ENCODE results near the gene ROGDI. TPM values are rescaled to one million over a fixed set of nuclear protein-coding genes. Genes with fewer than 3 reads are reported as not detected.

ROGDI gene, protein sequence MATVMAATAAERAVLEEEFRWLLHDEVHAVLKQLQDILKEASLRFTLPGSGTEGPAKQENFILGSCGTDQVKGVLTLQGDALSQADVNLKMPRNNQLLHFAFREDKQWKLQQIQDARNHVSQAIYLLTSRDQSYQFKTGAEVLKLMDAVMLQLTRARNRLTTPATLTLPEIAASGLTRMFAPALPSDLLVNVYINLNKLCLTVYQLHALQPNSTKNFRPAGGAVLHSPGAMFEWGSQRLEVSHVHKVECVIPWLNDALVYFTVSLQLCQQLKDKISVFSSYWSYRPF
- 7.0 and 7.3 TPM in 2 replicates for total RNA-seq

- intact Hi-C loops (cut with micrococcal nuclease), result loop anchor here (1.0 kb wide), 5 partner anchors 35 to 186 kb away; partner anchors contain the start of genes ANKS3, DNAAF8, GLYR1 and SEC14L5
Observed at GRCh38 chr16:4801962-4802658, at the start of gene ROGDI. TSS of gene ROGDI (minus strand) at chr16:4802633. CDS start at chr16:4802571, 62 bp downstream.

DNA sequence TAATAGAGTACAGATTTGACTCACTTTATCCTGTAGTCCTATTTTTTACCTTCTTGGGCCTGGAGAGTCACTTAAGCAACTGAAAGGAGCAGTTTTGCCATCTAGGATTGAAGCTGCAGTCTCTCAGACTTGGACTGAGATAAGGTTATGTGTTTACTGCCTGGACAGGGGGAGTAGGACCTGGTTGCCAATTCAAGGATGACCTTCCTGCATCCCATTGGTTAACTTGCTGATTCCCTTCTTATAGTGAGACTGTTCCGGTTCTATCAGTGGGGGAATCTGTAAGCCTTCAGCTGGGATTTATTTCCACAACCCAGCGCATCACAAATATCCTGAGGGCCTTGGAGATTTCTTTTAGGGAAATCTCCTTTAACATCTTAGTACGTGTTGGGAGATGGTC is 47.8 kb upstream of the ROGDI start:
- intact Hi-C loops (cut with micrococcal nuclease), result no loop called here

DNA sequence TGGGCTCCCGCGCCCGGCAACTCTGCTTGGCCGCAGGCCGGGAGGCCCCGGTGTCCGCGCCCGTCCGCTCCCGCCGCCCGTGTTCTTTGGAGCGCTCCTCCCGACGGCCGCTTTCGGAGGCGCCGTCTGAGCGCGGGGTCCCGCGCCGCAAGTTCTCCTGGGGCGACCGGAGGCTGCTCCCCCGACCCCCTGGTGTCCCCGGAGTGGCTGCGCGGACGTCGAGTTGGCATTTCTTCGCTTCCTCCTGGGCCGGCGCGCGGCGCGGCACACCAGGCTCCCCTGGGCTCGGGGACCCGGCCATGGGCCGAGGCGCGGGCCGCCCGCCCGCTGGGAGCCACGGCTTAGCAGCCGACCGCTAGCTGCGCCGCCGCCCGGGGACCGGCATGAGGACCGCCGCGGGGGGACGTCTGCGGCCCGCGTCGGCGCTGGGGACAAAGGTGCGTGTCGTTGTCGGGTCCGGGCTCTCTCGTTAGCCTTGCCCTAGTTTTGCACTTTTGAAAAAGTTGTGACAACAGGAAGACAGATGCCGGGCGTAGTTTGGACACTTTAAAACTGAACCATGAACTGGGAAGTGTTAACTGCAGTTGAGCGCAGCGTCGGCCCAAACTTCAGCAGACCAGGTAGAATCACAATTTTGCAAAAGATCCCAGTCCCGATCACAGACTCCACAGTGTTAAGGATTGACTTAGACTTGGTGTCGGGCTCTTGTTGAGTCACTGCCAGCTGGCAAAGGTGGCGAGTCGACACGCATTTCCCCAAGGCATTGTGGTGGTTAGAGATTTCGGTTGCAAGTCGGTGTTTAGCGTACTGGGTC is 45.5 kb upstream of the ROGDI start:
- intact Hi-C loops (cut with micrococcal nuclease), result loop anchor here (1.0 to 5.0 kb wide), 7 partner anchors 46 to 249 kb away; partner anchors contain the start of genes ALG1, ANKS3, DNAAF8 and EEF2KMT

DNA sequence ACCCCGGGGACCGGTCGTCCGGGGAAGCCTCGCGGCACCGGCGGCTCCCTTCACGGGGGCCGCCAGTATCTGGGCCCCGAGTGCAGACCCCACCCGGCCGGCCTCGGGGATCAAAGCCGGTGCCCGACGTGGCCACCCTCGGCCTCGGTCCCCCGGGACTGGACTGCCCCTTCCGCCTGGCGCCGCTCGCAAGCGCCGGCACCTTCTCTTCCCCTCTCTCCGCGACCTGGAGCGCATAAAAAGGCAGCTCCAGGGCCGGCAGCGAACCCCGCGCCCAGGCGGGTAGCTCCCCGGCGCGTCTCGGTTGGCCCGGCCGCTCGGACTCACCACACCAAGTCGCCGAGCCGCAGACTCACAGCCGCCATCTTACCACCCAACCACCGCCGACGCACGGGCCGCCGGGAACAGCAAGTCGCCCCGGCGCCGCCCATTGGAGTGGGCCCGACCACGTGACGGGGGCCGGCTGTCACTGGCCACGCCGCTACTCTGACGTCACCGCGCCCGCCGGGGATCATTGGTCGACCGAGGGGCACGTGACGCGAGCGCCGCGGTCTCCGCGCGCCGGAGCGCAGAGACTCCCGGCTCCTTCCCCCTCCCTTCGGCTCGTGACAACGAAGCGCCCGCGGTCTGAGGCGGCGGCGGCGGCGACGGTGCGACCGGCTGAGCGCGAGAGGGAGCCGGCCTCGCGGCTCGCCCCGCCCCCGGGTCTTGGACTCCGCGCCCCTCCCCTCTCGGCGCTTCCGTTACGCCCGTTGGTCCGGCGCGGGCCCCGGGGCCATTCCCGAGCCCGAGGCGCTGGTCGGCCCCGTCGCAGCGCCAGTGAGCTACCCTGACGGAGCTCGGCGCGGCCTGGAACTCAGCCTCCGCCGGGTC is 44.7 kb upstream of the ROGDI start, which contains the start of the genes GLYR1 and UBN1:
Gene GLYR1, minus strand, starts transcription at position 388 of the 873 bp plus-strand sequence. Its CDS starts 23 bp downstream, at position 365.
Gene UBN1, plus strand, starts transcription at position 581 of the 873 bp plus-strand sequence. CDS start 5,437 bp downstream, outside the sequence.
- intact Hi-C loops (cut with micrococcal nuclease), result loop anchor here (1.0 to 5.0 kb wide), 7 partner anchors 45 to 250 kb away; partner anchors contain the start of genes ALG1, ANKS3, DNAAF8 and EEF2KMT

DNA sequence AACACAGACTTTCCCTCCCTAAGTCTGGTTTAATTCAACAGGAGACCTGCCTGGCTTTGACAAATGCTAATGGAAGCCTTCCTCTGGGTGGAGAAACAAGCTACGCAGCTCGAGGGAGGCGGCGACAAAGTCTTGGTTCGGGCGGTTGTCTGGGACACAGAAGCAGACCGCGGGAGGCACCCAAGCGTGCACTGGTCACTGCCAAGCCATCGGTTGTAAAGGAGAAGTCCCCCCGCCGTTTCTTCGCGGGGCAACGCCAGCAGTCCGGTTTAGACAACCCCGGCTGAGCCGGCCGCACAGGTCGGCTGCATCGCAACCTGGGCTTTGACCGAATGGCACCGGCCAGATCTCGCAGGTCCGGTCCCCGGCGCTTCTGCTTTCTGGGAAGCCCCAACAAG is 44.1 kb upstream of the ROGDI start:
- intact Hi-C loops (cut with micrococcal nuclease), result loop anchor here (2.0 to 5.0 kb wide), 4 partner anchors 110 to 251 kb away; partner anchors contain the start of genes ALG1, EEF2KMT and NAGPA

- intact Hi-C loops (cut with micrococcal nuclease), result no loop called here
Observed at GRCh38 chr16:4840984-4841383, 38.6 kb upstream of the ROGDI start.

DNA sequence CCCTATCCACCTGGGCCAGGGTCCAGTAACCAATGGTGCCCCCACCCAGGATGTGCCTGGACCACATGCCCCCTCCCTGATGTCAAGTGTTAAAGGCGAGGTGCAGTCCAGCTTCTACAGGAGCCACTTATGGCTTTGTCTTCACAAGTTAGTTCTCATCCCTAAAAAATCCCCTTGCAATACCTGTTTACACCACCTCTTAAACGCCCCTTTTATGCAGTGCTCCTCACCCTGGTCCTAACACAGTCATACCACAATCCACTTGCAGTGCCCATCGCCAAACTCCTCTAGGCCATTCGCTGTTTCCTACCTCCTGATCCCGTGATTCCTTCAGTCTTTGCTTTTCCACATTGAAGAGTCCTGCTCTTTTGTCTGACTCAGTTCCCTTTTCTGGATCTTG is 37.5 kb upstream of the ROGDI start:
- intact Hi-C loops (cut with micrococcal nuclease), result no loop called here

- intact Hi-C loops (cut with micrococcal nuclease), result no loop called here
Observed at GRCh38 chr16:4837733-4838501, 35.5 kb upstream of the ROGDI start.

DNA sequence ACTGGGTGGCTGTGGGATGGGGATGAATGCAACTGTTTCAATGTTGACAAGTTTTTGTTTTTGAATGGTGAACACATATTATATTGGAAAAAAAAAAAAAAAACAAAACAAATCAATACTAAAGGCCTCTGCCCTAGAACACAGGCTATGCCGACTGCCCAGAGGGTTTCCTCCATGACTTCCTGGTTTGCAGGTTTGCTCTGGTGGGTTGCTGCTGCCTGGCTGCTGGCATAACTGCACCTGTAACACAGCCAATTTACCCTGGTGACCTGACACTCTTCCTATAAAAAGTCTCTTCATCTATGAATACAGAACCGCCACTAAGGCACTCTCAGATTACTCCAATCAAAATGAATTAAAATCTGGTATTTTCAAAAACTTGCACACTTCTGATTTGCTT is 34.3 kb upstream of the ROGDI start:
- intact Hi-C loops (cut with micrococcal nuclease), result no loop called here

DNA sequence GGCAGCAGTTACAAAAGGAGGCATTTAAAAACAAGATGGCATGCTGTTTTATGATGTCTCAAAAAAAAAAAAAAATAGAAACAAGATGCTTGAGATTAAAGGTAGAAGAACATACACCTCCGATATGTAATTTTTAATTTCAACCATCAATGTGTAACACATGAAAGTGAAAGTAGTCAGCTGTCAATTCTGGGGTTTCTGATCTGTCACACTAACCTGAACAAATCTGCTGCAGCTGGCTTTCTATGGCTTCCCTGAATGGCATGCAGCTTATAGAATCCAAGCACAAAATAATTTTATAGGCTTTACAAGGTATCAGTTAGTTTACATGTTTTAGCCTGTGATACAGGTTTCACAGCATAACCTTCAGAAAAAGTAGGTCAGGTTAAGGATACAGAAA is 31.2 kb upstream of the ROGDI start:
- intact Hi-C loops (cut with micrococcal nuclease), result no loop called here

- intact Hi-C loops (cut with micrococcal nuclease), result no loop called here
Observed at GRCh38 chr16:4832698-4833343, 30.4 kb upstream of the ROGDI start.

- intact Hi-C loops (cut with micrococcal nuclease), result no loop called here
Observed at GRCh38 chr16:4831616-4832015, 29.2 kb upstream of the ROGDI start.

- intact Hi-C loops (cut with micrococcal nuclease), result no loop called here
Observed at GRCh38 chr16:4830408-4830807, 28.0 kb upstream of the ROGDI start.

- intact Hi-C loops (cut with micrococcal nuclease), result no loop called here
Observed at GRCh38 chr16:4828567-4829321, 26.3 kb upstream of the ROGDI start.

DNA sequence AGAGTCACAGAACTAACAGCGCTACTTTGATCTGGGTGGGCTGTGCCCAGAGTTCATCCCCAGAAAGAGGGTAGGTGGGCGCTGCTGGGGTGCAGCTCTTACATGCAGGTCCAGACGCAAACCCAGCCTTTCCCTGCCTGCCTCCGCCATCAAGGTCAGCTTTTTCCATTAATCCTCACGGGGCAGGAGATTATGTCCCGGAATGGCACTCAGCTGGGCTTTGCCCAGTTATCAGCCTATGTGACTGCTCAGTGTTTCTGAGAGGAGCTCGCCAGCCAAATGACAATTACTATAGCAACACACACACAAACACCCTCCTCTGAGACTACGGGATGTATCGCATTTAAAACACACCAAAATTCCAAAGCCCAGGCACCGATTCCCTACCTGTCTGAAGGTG is 24.5 kb upstream of the ROGDI start:
- intact Hi-C loops (cut with micrococcal nuclease), result no loop called here

DNA sequence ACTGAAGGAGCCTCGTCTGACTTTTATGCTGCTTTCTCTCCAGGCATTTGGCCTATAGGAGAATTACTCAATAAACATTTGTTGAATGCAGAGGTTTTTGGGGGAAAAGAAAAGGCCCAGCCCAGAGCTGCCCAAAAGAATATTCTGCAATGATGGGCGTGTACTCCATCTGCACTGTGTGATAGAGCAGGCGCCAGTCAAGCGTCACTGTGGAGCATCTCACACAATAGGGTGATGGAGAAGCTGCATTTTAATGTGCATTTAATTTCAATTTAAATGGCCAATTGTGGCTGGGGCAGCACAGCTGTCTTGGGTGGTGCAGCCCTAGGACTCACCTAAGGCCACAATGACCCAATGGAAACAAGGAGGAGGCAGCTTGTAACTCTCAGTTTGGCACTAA is 24.1 kb upstream of the ROGDI start:
- intact Hi-C loops (cut with micrococcal nuclease), result no loop called here

GRCh38 chr16:4825196-4825595 is 22.8 kb upstream of the ROGDI start:
- intact Hi-C loops (cut with micrococcal nuclease), result no loop called here

- intact Hi-C loops (cut with micrococcal nuclease), result no loop called here
Observed at GRCh38 chr16:4820652-4821051, 18.2 kb upstream of the ROGDI start.

Data from T-helper 2 cell treated with Interferon-gamma antibody and Interleukin-4, amounts not matched to agents 100 ng/mL and 5 ng/mL, for 36 hours (primary cell).